HCEC 1CT (cell line): Measurements from ENCODE around the gene HNF1B.

Experiments
- DNase-seq: peaks from one replicate; pipeline ENCODE4 v3.0.0-alpha.2; 2017

Gene HNF1B

GRCh38 chr17:37664214-37664613 lies 80.6 kb downstream of the HNF1B start:
- DNase-seq, result no peak

- no peak for DNase-seq
Observed at GRCh38 chr17:37662353-37662752, 82.5 kb downstream of the HNF1B start.

- no peak for DNase-seq
Observed at GRCh38 chr17:37661400-37662014, 83.4 kb downstream of the HNF1B start.

GRCh38 chr17:37659925-37660324 lies 84.9 kb downstream of the HNF1B start:
- DNase-seq, result no peak

- DNase-seq, result no peak
Observed at GRCh38 chr17:37657202-37657601, 87.7 kb downstream of the HNF1B start.

- no peak for DNase-seq
Observed at GRCh38 chr17:37651849-37652248, 93.0 kb downstream of the HNF1B start.

GRCh38 chr17:37650419-37651003 lies 94.3 kb downstream of the HNF1B start:
- DNase-seq, result peak; percentile 57

GRCh38 chr17:37648555-37648954 lies 96.3 kb downstream of the HNF1B start:
- DNase-seq, result peak; percentile 72

GRCh38 chr17:37647856-37648255 lies 97.0 kb downstream of the HNF1B start:
- no peak for DNase-seq

- no peak for DNase-seq
Observed at GRCh38 chr17:37643869-37644268, 101.0 kb downstream of the HNF1B start.

GRCh38 chr17:37643118-37643766 lies 101.6 kb downstream of the HNF1B start, which contains the start of gene DDX52:
DDX52 (minus strand) TSS chr17:37643446; CDS start chr17:37643420, 26 bp downstream.
- DNase-seq, result peak; percentile 92

- DNase-seq, result peak; percentile 35
Observed at GRCh38 chr17:37642681-37643080, 102.2 kb downstream of the HNF1B start.

GRCh38 chr17:37640015-37640414 lies 104.8 kb downstream of the HNF1B start:
- DNase-seq, result no peak

GRCh38 chr17:37637956-37638355 lies 106.9 kb downstream of the HNF1B start:
- no peak for DNase-seq
